ENCODE results near the gene UBASH3B.

DNA sequence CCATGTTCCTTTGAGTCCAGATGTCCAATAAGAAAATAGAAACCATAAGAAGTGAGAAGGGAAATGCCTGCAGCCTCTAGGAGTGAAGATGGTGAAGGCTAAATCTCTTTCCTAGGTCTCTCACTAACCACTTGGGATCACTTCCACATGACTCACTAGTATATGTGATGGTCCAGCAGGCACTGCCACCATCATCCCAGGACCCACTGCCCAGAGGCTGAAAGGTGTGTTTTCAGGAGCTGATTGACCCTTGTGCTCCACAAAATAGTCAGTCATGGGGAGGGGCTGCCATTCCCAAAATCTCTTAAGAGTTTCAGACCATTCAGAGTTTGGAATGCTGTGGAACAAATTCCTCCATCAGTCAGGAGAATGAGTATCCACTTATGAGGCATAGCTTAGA is 22.9 kb downstream of the UBASH3B start:
- TF ChIP-seq, protein P1, sequence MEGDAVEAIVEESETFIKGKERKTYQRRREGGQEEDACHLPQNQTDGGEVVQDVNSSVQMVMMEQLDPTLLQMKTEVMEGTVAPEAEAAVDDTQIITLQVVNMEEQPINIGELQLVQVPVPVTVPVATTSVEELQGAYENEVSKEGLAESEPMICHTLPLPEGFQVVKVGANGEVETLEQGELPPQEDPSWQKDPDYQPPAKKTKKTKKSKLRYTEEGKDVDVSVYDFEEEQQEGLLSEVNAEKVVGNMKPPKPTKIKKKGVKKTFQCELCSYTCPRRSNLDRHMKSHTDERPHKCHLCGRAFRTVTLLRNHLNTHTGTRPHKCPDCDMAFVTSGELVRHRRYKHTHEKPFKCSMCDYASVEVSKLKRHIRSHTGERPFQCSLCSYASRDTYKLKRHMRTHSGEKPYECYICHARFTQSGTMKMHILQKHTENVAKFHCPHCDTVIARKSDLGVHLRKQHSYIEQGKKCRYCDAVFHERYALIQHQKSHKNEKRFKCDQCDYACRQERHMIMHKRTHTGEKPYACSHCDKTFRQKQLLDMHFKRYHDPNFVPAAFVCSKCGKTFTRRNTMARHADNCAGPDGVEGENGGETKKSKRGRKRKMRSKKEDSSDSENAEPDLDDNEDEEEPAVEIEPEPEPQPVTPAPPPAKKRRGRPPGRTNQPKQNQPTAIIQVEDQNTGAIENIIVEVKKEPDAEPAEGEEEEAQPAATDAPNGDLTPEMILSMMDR (IDR thresholded peaks at IDR 0.05; ENCODE audit: poor library complexity) = no peak
- TF ChIP-seq EZH2 (IDR thresholded peaks at IDR 0.05; ENCODE audit: borderline replicate concordance) = no peak
- TF ChIP-seq EZH2phosphoT487 (IDR thresholded peaks at IDR 0.05; ENCODE audit: low read depth, severe bottlenecking, unreplicated experiment) = no peak
